OCI-LY3 (cell line): Measurements from ENCODE around the gene MTFR2.

Source experiments
- H2AFZ ChIP-seq: fragments of 200-600, 300-600 bp; shearing (Covaris generic); 2 replicates; pipeline ENCODE4 v1.6.0; 2014; ENCODE audit warnings: antibody characterized with exemption, low read depth, low read length
- H3K27ac ChIP-seq: fragments of 200-600, 300-600 bp; sonication (generic); 2 replicates; pipeline ENCODE4 v1.5.1; 2014; ENCODE audit warnings: mild to moderate bottlenecking, low read length, moderate library complexity, mixed read lengths
- H3K27me3 ChIP-seq: fragments of 200-600, 300-600 bp; sonication (generic); 2 replicates; pipeline ENCODE4 v1.6.1; 2014; ENCODE audit warnings: low read depth, low read length, mixed read lengths
- H3K36me3 ChIP-seq: fragments of 200-600, 300-600 bp; sonication (generic); replicated peaks from 2 replicates; pipeline ENCODE3; 2014; ENCODE audit warnings: low read depth, low read length, mixed read lengths
- H3K4me1 ChIP-seq: fragments of 300-600, 200-600 bp; sonication (generic); 2 replicates; pipeline ENCODE4 v1.6.1; 2014; ENCODE audit warnings: low read length, mixed read lengths
- H3K4me2 ChIP-seq: fragments of 200-600, 300-600 bp; sonication (generic); 2 replicates; pipeline ENCODE4 v1.6.1; 2014; ENCODE audit warnings: low read length, mixed read lengths
- H3K4me3 ChIP-seq: fragments of 300-600, 200-600 bp; sonication (generic); 2 replicates; pipeline ENCODE4 v1.5.1; 2014; ENCODE audit warnings: antibody characterized with exemption, mild to moderate bottlenecking, low read length, moderate library complexity
- H3K79me2 ChIP-seq: fragments of 300-600, 200-600 bp; shearing (Covaris generic); 2 replicates; pipeline ENCODE4 v1.6.1; 2014; ENCODE audit warnings: mild to moderate bottlenecking, low read length, mixed read lengths
- H3K9ac ChIP-seq: fragments of 300-600, 200-600 bp; shearing (Covaris generic); 2 replicates; pipeline ENCODE4 v1.6.0; 2014; ENCODE audit warnings: mild to moderate bottlenecking, low read length, moderate library complexity
- H3K9me3 ChIP-seq: fragments of 200-600, 300-600 bp; shearing (Covaris generic); 2 replicates; pipeline ENCODE4 v1.6.1; 2014; ENCODE audit warnings: low read length, mixed read lengths; ENCODE audit not compliant: insufficient read depth
- H4K20me1 ChIP-seq: fragments of 200-600, 300-600 bp; sonication (generic); 2 replicates; pipeline ENCODE4 v1.6.1; 2016; ENCODE audit warnings: low read length, mixed read lengths; ENCODE audit not compliant: insufficient read depth
- EZH2phosphoT487 ChIP-seq: fragments of 200-600 bp; shearing (Covaris generic); IDR thresholded peaks from 2 replicates; pipeline ENCODE4 v1.6.1; 2018; ENCODE audit warnings: antibody characterized with exemption, mixed run types, low read depth
- TF ChIP-seq, protein P1 (sequence below): fragments of 200-600, 300-600 bp; sonication (generic); IDR thresholded peaks from 2 replicates; pipeline ENCODE4 v1.5.1; 2014; ENCODE audit warnings: antibody characterized with exemption, low read length, low read depth

Gene MTFR2

DNA sequence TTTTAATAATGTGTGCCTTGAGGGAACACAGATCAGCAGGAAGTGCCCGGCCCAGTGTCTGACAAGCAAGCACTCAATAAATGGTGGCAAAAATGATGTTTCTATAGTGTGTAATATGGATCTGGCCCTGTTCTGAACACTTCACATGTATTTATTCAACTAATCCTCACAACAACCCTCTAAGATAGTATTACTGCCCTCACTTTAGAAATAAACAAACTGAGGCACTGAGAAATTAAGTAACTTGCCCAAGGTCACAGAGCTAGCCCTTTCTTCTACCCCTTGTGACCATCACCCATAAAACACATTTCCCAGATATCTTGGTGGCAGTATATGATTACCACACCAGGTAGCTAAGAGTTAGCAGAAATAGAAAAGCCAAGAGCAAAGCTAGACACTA is 12.8 kb upstream of the MTFR2 start:
- no peak overlapping the region for H2AFZ ChIP-seq
- H3K36me3 ChIP-seq = peaks cover 51% of the 10 kb centered on the region
- H3K9me3 ChIP-seq = no peaks in the 10 kb centered on the region
- no peak overlapping the region for H3K9ac ChIP-seq
- H3K4me3 ChIP-seq = no peak overlapping the region
- peaks cover 22% of the 10 kb centered on the region for H4K20me1 ChIP-seq
- peaks cover 67% of the 10 kb centered on the region for H3K79me2 ChIP-seq
- no peak overlapping the region for H3K4me2 ChIP-seq
- TF ChIP-seq, protein P1, sequence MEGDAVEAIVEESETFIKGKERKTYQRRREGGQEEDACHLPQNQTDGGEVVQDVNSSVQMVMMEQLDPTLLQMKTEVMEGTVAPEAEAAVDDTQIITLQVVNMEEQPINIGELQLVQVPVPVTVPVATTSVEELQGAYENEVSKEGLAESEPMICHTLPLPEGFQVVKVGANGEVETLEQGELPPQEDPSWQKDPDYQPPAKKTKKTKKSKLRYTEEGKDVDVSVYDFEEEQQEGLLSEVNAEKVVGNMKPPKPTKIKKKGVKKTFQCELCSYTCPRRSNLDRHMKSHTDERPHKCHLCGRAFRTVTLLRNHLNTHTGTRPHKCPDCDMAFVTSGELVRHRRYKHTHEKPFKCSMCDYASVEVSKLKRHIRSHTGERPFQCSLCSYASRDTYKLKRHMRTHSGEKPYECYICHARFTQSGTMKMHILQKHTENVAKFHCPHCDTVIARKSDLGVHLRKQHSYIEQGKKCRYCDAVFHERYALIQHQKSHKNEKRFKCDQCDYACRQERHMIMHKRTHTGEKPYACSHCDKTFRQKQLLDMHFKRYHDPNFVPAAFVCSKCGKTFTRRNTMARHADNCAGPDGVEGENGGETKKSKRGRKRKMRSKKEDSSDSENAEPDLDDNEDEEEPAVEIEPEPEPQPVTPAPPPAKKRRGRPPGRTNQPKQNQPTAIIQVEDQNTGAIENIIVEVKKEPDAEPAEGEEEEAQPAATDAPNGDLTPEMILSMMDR = no peak
- TF ChIP-seq EZH2phosphoT487 = no peak
- H3K27me3 ChIP-seq = no peaks in the 10 kb centered on the region
- no peaks in the 10 kb centered on the region for H3K4me1 ChIP-seq
- no peak overlapping the region for H3K27ac ChIP-seq

DNA sequence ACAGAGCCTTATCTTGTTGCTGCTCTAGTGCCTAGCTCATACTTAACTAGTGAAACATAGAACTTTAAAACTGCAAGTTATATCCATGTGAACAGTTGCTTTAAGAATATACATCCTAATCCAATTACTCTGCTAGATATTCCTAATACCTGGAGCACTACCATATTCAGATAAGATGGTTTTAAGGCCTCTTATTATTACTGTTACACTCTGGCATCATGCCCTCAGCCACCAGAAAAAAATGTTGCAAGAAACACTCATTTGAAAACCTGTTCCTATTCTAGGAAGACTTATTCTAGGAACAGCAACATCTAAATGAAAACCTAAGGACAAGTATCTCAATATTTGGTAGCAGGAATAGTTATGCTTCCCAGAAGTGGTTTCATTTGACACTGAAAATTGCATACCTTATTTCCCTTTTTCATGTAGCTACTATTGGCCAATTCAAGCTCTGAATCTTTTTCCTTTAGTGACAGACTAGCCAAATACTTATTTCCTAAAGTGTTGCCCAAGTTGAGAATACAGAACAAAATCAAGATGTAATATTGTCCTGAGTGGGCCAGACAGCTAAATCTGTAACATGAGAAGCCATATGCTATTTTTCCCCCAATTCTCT is 4.8 kb upstream of the MTFR2 start:
- Histone ChIP-seq H3K9me3 (no peaks in the 10 kb centered on the region), H3K4me2 (no peak overlapping the region), H3K4me1 (peaks cover 5% of the 10 kb centered on the region), H3K27me3 (no peaks in the 10 kb centered on the region), H3K4me3 (no peak overlapping the region), H4K20me1 (no peaks in the 10 kb centered on the region), H3K9ac (no peak overlapping the region), H3K36me3 (peaks cover 22% of the 10 kb centered on the region), H2AFZ (no peak overlapping the region), H3K27ac (no peak overlapping the region), H3K79me2 (peaks cover under 1% of the 10 kb centered on the region; the same call in 1 of the 2 replicates)
- TF ChIP-seq, protein P1 = no peak

DNA sequence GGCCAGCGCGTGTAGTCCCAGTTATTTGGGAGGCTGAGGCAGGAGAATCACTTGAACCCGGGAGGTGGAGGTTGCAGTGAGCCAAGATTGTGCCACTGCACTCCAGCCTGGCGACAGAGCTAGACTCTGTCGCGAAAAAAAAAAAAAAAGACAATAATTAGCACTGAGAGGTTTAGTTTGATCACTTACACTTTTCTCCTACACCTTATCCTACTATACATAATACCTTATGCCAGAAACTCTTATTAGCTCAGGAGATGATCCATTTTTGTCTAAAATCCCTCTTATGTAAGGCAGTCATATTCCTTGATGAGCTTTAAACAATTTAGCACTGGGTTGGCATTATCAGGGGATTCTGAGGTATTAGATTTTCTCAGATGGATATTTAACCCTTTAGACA is 3.6 kb upstream of the MTFR2 start:
- Histone ChIP-seq H3K9ac (no peak overlapping the region), H3K79me2 (peaks cover 13% of the 10 kb centered on the region), H3K4me1 (peaks cover 11% of the 10 kb centered on the region), H3K4me2 (no peak overlapping the region), H3K9me3 (no peaks in the 10 kb centered on the region), H3K36me3 (peaks cover 19% of the 10 kb centered on the region), H2AFZ (no peak overlapping the region), H3K4me3 (no peak overlapping the region), H4K20me1 (no peaks in the 10 kb centered on the region), H3K27me3 (no peaks in the 10 kb centered on the region), H3K27ac (no peak overlapping the region)
- no peak for TF ChIP-seq EZH2phosphoT487
- TF ChIP-seq, protein P1 = no peak

DNA sequence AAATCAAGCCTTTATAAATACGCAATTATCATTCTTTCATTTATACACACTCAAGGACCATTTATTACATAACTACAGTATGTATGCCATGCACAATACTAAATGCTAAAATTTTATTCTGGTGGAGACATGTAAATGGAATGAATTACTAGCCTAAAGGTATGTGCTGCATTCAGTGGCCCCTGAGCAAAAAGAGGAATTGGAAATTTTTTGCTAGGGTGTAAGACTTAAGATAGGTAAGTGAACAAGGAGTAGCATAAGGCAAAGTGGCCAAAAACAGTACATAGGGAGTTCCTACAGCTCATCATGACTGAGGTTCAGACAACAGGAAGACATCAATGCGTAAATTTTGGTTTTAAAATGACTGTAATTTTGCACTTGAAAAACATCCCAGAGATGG is 2.3 kb upstream of the MTFR2 start:
- peaks cover 13% of the 10 kb centered on the region for H3K4me1 ChIP-seq
- H3K4me3 ChIP-seq = no peak overlapping the region
- TF ChIP-seq, protein P1 = no peak
- no peak for TF ChIP-seq EZH2phosphoT487
- H3K27me3 ChIP-seq = no peaks in the 10 kb centered on the region
- no peak overlapping the region for H2AFZ ChIP-seq
- no peak overlapping the region for H3K4me2 ChIP-seq
- H4K20me1 ChIP-seq = no peaks in the 10 kb centered on the region
- H3K27ac ChIP-seq = no peak overlapping the region
- H3K9me3 ChIP-seq = no peaks in the 10 kb centered on the region
- no peak overlapping the region for H3K9ac ChIP-seq
- H3K79me2 ChIP-seq = peaks cover 24% of the 10 kb centered on the region
- H3K36me3 ChIP-seq = peaks cover 11% of the 10 kb centered on the region
